Memory B cell (primary cell): Measurements from ENCODE around the gene ETF1.
A peak's percentile ranks its signal among the peaks of the same experiment; 100 is the strongest.

Experiments
- ATAC-seq: fragments of 150-1000 bp; cut with Tn5 transposase; 2 replicates; pipeline ENCODE4 v1.10.0; 2021; ENCODE audit warnings: low read depth, mild to moderate bottlenecking, moderate library complexity
- DNase-seq, 2 donors: peaks; one replicate each; pipeline ENCODE4 v3.0.0; 2022; ENCODE audit warnings: low spot score in 2 of 2
- H3K27ac Mint-ChIP-seq: one replicate; pipeline ENCODE4 v1.8.0; 2022; ENCODE audit warnings: mild to moderate bottlenecking, moderate library complexity, mixed read lengths
- H3K27me3 Mint-ChIP-seq: one replicate; pipeline ENCODE4 v1.8.0; 2022; ENCODE audit warnings: mixed read lengths
- H3K36me3 Mint-ChIP-seq: one replicate; pipeline ENCODE4 v1.8.0; 2022; ENCODE audit warnings: mild to moderate bottlenecking, mixed read lengths
- H3K4me1 Mint-ChIP-seq: one replicate; pipeline ENCODE4 v1.8.0; 2022; ENCODE audit warnings: mixed read lengths
- H3K4me3 Mint-ChIP-seq: one replicate; pipeline ENCODE4 v1.8.0; 2022; ENCODE audit warnings: mild to moderate bottlenecking, moderate library complexity, mixed read lengths
- H3K9me3 Mint-ChIP-seq: one replicate; pipeline ENCODE4 v1.8.0; 2022; ENCODE audit warnings: mixed read lengths

The ETF1 gene

GRCh38 chr5:138463419-138464007 is 79.5 kb downstream of the ETF1 start:
- peak overlapping the region; percentile 92 for H3K4me3 Mint-ChIP-seq
- no peaks in the 10 kb centered on the region for H3K27me3 Mint-ChIP-seq
- no peaks in the 10 kb centered on the region for H3K9me3 Mint-ChIP-seq
- no peak for DNase-seq
- peak overlapping the region; percentile 94 for H3K27ac Mint-ChIP-seq
- peaks cover 36% of the 10 kb centered on the region for H3K4me1 Mint-ChIP-seq
- no peak for ATAC-seq
- H3K36me3 Mint-ChIP-seq: peaks cover 17% of the 10 kb centered on the region

GRCh38 chr5:138461343-138462125 is 81.5 kb downstream of the ETF1 start:
- H3K27ac Mint-ChIP-seq: no peak overlapping the region
- no peak for ATAC-seq
- H3K27me3 Mint-ChIP-seq: no peaks in the 10 kb centered on the region
- no peak overlapping the region for H3K4me3 Mint-ChIP-seq
- DNase-seq: no peak
- H3K36me3 Mint-ChIP-seq: no peaks in the 10 kb centered on the region
- peaks cover 20% of the 10 kb centered on the region for H3K4me1 Mint-ChIP-seq
- no peaks in the 10 kb centered on the region for H3K9me3 Mint-ChIP-seq

GRCh38 chr5:138460032-138460693 is 82.9 kb downstream of the ETF1 start:
- no peaks in the 10 kb centered on the region for H3K36me3 Mint-ChIP-seq
- no peaks in the 10 kb centered on the region for H3K27me3 Mint-ChIP-seq
- no peaks in the 10 kb centered on the region for H3K9me3 Mint-ChIP-seq
- ATAC-seq (no peak), DNase-seq (no peak)
- no peak overlapping the region for H3K4me3 Mint-ChIP-seq
- no peak overlapping the region for H3K27ac Mint-ChIP-seq
- peaks cover 19% of the 10 kb centered on the region for H3K4me1 Mint-ChIP-seq

GRCh38 chr5:138459311-138459933 is 83.6 kb downstream of the ETF1 start:
- peak; percentile 45 to 47 for DNase-seq
- peak; percentile 50 for ATAC-seq
- Mint-ChIP-seq H3K36me3 (no peaks in the 10 kb centered on the region), H3K4me3 (peak overlapping the region; percentile 55), H3K27me3 (no peaks in the 10 kb centered on the region), H3K9me3 (no peaks in the 10 kb centered on the region), H3K27ac (peak overlapping the region; percentile 93), H3K4me1 (peaks cover 19% of the 10 kb centered on the region)

- peak overlapping the region; percentile 93 for H3K27ac Mint-ChIP-seq
Measured at GRCh38 chr5:138458856-138459255, 84.2 kb downstream of the ETF1 start.

GRCh38 chr5:138458384-138458783 is 84.7 kb downstream of the ETF1 start:
- no peaks in the 10 kb centered on the region for H3K9me3 Mint-ChIP-seq
- no peak for DNase-seq
- no peaks in the 10 kb centered on the region for H3K36me3 Mint-ChIP-seq
- no peak for ATAC-seq
- H3K27me3 Mint-ChIP-seq: no peaks in the 10 kb centered on the region
- peaks cover 19% of the 10 kb centered on the region for H3K4me1 Mint-ChIP-seq
- H3K27ac Mint-ChIP-seq: no peak overlapping the region
- no peak overlapping the region for H3K4me3 Mint-ChIP-seq

More at GRCh38 chr5:138458856-138459255, 84.2 kb downstream of the ETF1 start:
- H3K9me3 Mint-ChIP-seq: no peaks in the 10 kb centered on the region
- H3K4me3 Mint-ChIP-seq: peak overlapping the region; percentile 55
- H3K27me3 Mint-ChIP-seq: no peaks in the 10 kb centered on the region
- H3K36me3 Mint-ChIP-seq: no peaks in the 10 kb centered on the region
- no peak for DNase-seq
- H3K4me1 Mint-ChIP-seq: peaks cover 19% of the 10 kb centered on the region
- ATAC-seq: no peak

- Mint-ChIP-seq H3K36me3 (no peaks in the 10 kb centered on the region), H3K27me3 (no peaks in the 10 kb centered on the region), H3K9me3 (no peaks in the 10 kb centered on the region), H3K4me1 (peaks cover 19% of the 10 kb centered on the region), H3K4me3 (no peak overlapping the region), H3K27ac (no peak overlapping the region)
- DNase-seq (no peak), ATAC-seq (no peak)
Measured at GRCh38 chr5:138457531-138458275, 85.3 kb downstream of the ETF1 start.
